K562 (cell line): ENCODE data around the gene POLRMT. TPM values are rescaled to one million over a fixed set of nuclear protein-coding genes. Genes with fewer than 3 reads are reported as not detected.

Source experiments
- ATAC-seq: fragments of 200-7000 bp; cut with Tn5 transposase; 3 replicates; pipeline ENCODE4 v1.9.1; 2020; ENCODE audit warnings: moderate library complexity
- BruUV-seq: library from RNA; stranded (reverse); fragments of 400-500 nt; replicated peaks from 2 replicates; lab custom pipeline; 2021; lab: Mats Ljungman, UMichigan
- CTCF ChIA-PET: fragments of 300-600 bp; formaldehyde crosslinking; extraction: SDS; loops from one replicate; lab custom pipeline; 2021; ENCODE audit warnings: low intra/inter-chr PET ratio; lab: Yijun Ruan, JAX
- POLR2A ChIA-PET: fragments of 300-600, 350-650 bp; sonication (Branson Sonifier 250); formaldehyde crosslinking; extraction: SDS; loops from one replicate; lab custom pipeline; 2021; ENCODE audit warnings: antibody characterized with exemption, inconsistent platforms; lab: Yijun Ruan, JAX
- DNase-seq, 4 experiments: peaks; one replicate each; pipeline versions ENCODE4 v3.0.0 to v3.0.0-alpha.2; 2011 to 2018; ENCODE audit warnings: low spot score in 3 of 4, mixed read lengths in 3 of 4; ENCODE audit errors: extremely low read depth in 1 of 4
- FAIRE-seq: peaks from 2 replicates; lab custom pipeline; 2011; peaks lifted over from hg19 to GRCh38; lab: Jason Lieb, UNC
- H2AFZ ChIP-seq: 2 replicates; pipeline ENCODE4 v1.6.0; 2011; ENCODE audit warnings: low read depth, low read length, control low read depth, inconsistent platforms
- H3K27ac ChIP-seq: fragments of 200-600 bp; 3 replicates; pipeline ENCODE4 v1.8.0; 2011; ENCODE audit warnings: low read depth, mild to moderate bottlenecking, control low read depth, inconsistent platforms, low read length, moderate library complexity, mixed read lengths; ENCODE audit errors: extremely low read depth
- H3K27me3 ChIP-seq, 2 experiments: fragments of 300-600 bp in 1 of 2; 2 replicates in 1 of 2; 3 replicates in 1 of 2; pipeline versions ENCODE4 v1.6.0 to v1.8.0; 2011; ENCODE audit warnings: inconsistent platforms in 2 of 2, low read length in 2 of 2, mild to moderate bottlenecking in 1 of 2, mixed read lengths in 1 of 2, moderate library complexity in 1 of 2; ENCODE audit not compliant: control insufficient read depth in 2 of 2, insufficient read depth in 2 of 2
- H3K36me3 ChIP-seq: fragments of 300-600 bp; 3 replicates; pipeline ENCODE4 v1.8.0; 2011; ENCODE audit warnings: mild to moderate bottlenecking, low read length, inconsistent platforms; ENCODE audit not compliant: control insufficient read depth, insufficient read depth
- H3K4me1 ChIP-seq, 2 experiments: fragments of 200-600 bp in 1 of 2; replicated peaks in 1 of 2; 2 replicates in 1 of 2; 3 replicates in 1 of 2; pipeline versions ENCODE4 v1.5.1 to v1.8.0; 2011; ENCODE audit warnings: inconsistent platforms in 2 of 2, low read length in 2 of 2, mild to moderate bottlenecking in 1 of 2, mixed read lengths in 1 of 2, moderate library complexity in 1 of 2; ENCODE audit not compliant: control insufficient read depth in 2 of 2, insufficient read depth in 2 of 2
- H3K4me2 ChIP-seq: 2 replicates; pipeline ENCODE4 v1.6.1; 2011; ENCODE audit warnings: low read length, control low read depth, inconsistent platforms, mixed read lengths; ENCODE audit not compliant: insufficient read depth
- H3K4me3 ChIP-seq: fragments of 200-600 bp; sonication (generic), shearing (Covaris generic); 2 replicates; pipeline ENCODE4 v1.5.1; 2016; ENCODE audit warnings: control low read depth, inconsistent platforms
- H3K79me2 ChIP-seq: fragments of 200-600 bp; 3 replicates; pipeline ENCODE4 v1.8.0; 2011; ENCODE audit warnings: low read length, inconsistent platforms; ENCODE audit not compliant: control insufficient read depth, insufficient read depth
- H3K9ac ChIP-seq, 2 experiments: 2 replicates each; pipeline versions ENCODE4 v1.6.0 to v1.6.1; 2011; ENCODE audit warnings: low read depth in 2 of 2, low read length in 2 of 2, control low read depth in 1 of 2, inconsistent platforms in 1 of 2, mild to moderate bottlenecking in 1 of 2, mixed read lengths in 1 of 2; ENCODE audit not compliant: insufficient read depth in 1 of 2
- H3K9me1 ChIP-seq: one replicate; pipeline ENCODE4 v1.6.0; 2011; ENCODE audit warnings: inconsistent platforms, mild to moderate bottlenecking, low read length, moderate library complexity; ENCODE audit not compliant: control insufficient read depth, insufficient read depth
- H3K9me3 ChIP-seq: replicated peaks from 2 replicates; pipeline ENCODE4 v1.5.1; 2011; ENCODE audit warnings: low read depth, low read length, inconsistent platforms; ENCODE audit not compliant: control insufficient read depth, insufficient read depth
- H4K20me1 ChIP-seq: replicated peaks from 2 replicates; pipeline ENCODE4 v1.6.1; 2011; ENCODE audit warnings: low read length, inconsistent platforms, mixed read lengths; ENCODE audit not compliant: control insufficient read depth, insufficient read depth
- BMI1 ChIP-seq: fragments of 150-350 bp; IDR thresholded peaks from 2 replicates; pipeline ENCODE4 v1.6.1; 2014; ENCODE audit warnings: low read length
- MXI1 ChIP-seq: IDR thresholded peaks from 2 replicates; pipeline ENCODE4 v1.6.1; 2011; ENCODE audit warnings: low read depth, mild to moderate bottlenecking, improper control_type of control experiment, low read length
- POLR2G ChIP-seq: fragments of 200-400 bp; formaldehyde crosslinking; IDR thresholded peaks from 2 replicates; pipeline ENCODE4 v1.6.1; 2017; ENCODE audit warnings: low read depth, mild to moderate bottlenecking, antibody characterized with exemption, low read length, moderate library complexity
- RBFOX2 ChIP-seq: fragments of 200-400 bp; formaldehyde crosslinking; IDR thresholded peaks from 2 replicates; pipeline ENCODE4 v1.6.1; 2017; ENCODE audit warnings: low read depth, mild to moderate bottlenecking, low read length, moderate library complexity
- RBM17 ChIP-seq: fragments of 200-400 bp; formaldehyde crosslinking; IDR thresholded peaks from 2 replicates; pipeline ENCODE4 v1.6.1; 2017; ENCODE audit warnings: low read depth, mild to moderate bottlenecking, low read length, borderline replicate concordance
- ZNF212 ChIP-seq: fragments of 450-650 bp; formaldehyde crosslinking; IDR thresholded peaks from 2 replicates; pipeline ENCODE4 v1.4.0; 2020; ENCODE audit warnings: mild to moderate bottlenecking
- ZNF766 ChIP-seq: fragments of 200-800 bp; sonication (Bioruptor generic); conservative IDR thresholded peaks from 2 replicates; pipeline ENCODE4 v1.6.1; 2016; ENCODE audit warnings: missing genetic modification characterization, missing compliant biosample characterization
- WGBS: fragments of 100-300 bp; shearing (Covaris generic); methylation state at CpG from one replicate; pipeline ENCODE4 v1.1.6; 2016; ENCODE audit warnings: low coverage, mixed read lengths; ENCODE audit not compliant: insufficient coverage; ENCODE audit errors: missing lambda C conversion rate; 5-methylcytosine and 5-hydroxymethylcytosine counted together
- in situ Hi-C: fragments of 300-500 bp; cut with MboI; formaldehyde crosslinking; loops from 4 replicates; pipeline ENCODE4 v1.15.0; 2018; ENCODE audit warnings: inconsistent platforms, mixed read lengths
- intact Hi-C: fragments of 100-400 bp; cut with micrococcal nuclease; formaldehyde crosslinking; loops from 2 replicates; pipeline ENCODE4 v1.14.2; 2022
- polyA plus RNA-seq, 8 experiments: library from polyadenylated mRNA; depleted of rRNA in 4 of 8; stranded (reverse) in 5 of 8; unstranded in 3 of 8; fragments of >200 nt; fragmentation: Nextera tagmentation in 2 of 8; fragmentation: Illumina TruSeq in 1 of 8; extraction: Ambion mirVana in 2 of 8; extraction: Trizol in 1 of 8; gene quantifications; 2 replicates each; pipeline versions ENCODE4 v1.2.1 to v1.2.3, GENCODE V29; 2011 to 2014; ENCODE audit warnings: inconsistent platforms in 1 of 8, missing spikeins in 1 of 8
- total RNA-seq, 7 experiments: library from RNA; depleted of rRNA in 6 of 7; stranded (reverse); fragments of >200 nt in 6 of 7; fragmentation: Illumina TruSeq in 2 of 7; extraction: Trizol in 2 of 7; gene quantifications; 2 replicates each; pipeline versions ENCODE4 v1.2.1 to v1.2.3, GENCODE V29; 2011 to 2021; ENCODE audit warnings: low replicate concordance in 1 of 7
- TF ChIP-seq, protein P1 (sequence below): IDR thresholded peaks from 3 replicates; pipeline ENCODE4 v1.6.1; 2011; ENCODE audit warnings: borderline replicate concordance, mild to moderate bottlenecking, moderate library complexity; ENCODE audit not compliant: insufficient read length; ENCODE audit errors: extremely low read depth
- TF ChIP-seq, protein P2 (sequence below), 2 experiments: fragments of 450-650 bp in 1 of 2; IDR thresholded peaks; 2 replicates each; pipeline ENCODE4 v1.6.1; 2011 to 2017; ENCODE audit warnings: low read depth in 2 of 2, antibody characterized with exemption in 1 of 2, borderline replicate concordance in 1 of 2, low read length in 1 of 2, mild to moderate bottlenecking in 1 of 2, mixed read lengths in 1 of 2; ENCODE audit not compliant: control insufficient read depth in 1 of 2
- TF ChIP-seq, protein P3 (sequence below): fragments of 250-450 bp; sonication (Bioruptor Pico); IDR thresholded peaks from 2 replicates; pipeline ENCODE4 v1.4.0; 2020; ENCODE audit warnings: mild to moderate bottlenecking

Gene POLRMT
- total and polyA plus RNA-seq, 9 of the 15 experiments (the other 6 are each of a cell fraction or from before 2014, with no cell fraction given), result 30.3 to 144 (median 68.0) TPM

DNA sequence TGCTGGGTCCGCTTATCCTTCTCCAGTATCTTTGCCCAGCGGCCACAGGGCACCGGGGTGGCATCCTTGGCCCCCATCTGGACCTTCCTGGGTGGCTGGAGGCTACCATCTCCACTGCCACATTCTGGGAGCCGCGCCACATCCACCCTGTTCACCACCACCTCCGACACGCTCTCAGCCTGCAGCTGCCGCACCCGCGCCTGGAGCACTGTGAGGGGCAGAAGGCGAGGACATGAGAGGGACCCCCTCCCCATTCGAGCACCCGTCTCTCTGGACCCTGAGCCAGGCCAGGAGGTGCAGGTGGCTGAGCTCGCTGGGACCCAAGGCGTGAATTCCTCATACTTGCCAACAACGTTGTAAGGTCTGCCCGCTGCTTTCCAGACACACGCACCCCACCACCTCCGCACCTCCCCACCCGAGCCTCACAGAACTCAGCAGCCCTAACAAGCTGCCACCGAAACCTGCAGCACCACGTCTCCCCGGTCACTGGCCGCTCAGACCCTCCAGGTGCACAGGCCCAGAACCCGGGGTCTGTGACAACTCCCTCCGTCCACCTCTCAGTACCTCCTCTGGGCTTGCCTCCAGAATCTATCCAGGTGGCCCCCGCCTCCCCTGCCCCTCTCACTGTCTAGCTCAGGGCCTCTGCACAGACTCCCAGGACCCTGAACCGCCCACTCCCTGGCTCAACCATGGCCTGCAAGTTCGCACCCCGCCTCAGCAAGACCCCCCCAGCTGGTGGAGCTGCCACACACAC lies 3.2 kb downstream of the POLRMT start:
- BruUV-seq, result no TSS peak
- in situ Hi-C loops (no loop called here), intact Hi-C loops (no loop called here)
- 94% methylated on average over 23 of the region's 30 CpGs for WGBS
- ChIA-PET CTCF (no interaction called here), POLR2A (no interaction called here)
- Histone ChIP-seq H3K4me1 (peaks cover 0 to 51% of the 10 kb centered on the region in 2 experiments; a peak in 4 of 5 replicates), H3K9ac (peak overlapping the region in 1 of 2 experiments; percentile 26; a peak in 1 of 4 replicates), H3K4me3 (no peak overlapping the region), H3K36me3 (peaks cover 56% of the 10 kb centered on the region; the same call in 2 of the 3 replicates), H3K9me3 (no peaks in the 10 kb centered on the region), H3K9me1 (no peaks in the 10 kb centered on the region), H3K27me3 (no peaks in the 10 kb centered on the region), H3K79me2 (peaks cover 50% of the 10 kb centered on the region), H3K27ac (no peak overlapping the region), H4K20me1 (no peaks in the 10 kb centered on the region), H3K4me2 (no peak overlapping the region), H2AFZ (no peak overlapping the region)
- ATAC-seq (no peak), FAIRE-seq (no peak), DNase-seq (no peak)
- TF ChIP-seq RBM17, result no peak
- TF ChIP-seq BMI1, result no peak
- TF ChIP-seq, protein P1, sequence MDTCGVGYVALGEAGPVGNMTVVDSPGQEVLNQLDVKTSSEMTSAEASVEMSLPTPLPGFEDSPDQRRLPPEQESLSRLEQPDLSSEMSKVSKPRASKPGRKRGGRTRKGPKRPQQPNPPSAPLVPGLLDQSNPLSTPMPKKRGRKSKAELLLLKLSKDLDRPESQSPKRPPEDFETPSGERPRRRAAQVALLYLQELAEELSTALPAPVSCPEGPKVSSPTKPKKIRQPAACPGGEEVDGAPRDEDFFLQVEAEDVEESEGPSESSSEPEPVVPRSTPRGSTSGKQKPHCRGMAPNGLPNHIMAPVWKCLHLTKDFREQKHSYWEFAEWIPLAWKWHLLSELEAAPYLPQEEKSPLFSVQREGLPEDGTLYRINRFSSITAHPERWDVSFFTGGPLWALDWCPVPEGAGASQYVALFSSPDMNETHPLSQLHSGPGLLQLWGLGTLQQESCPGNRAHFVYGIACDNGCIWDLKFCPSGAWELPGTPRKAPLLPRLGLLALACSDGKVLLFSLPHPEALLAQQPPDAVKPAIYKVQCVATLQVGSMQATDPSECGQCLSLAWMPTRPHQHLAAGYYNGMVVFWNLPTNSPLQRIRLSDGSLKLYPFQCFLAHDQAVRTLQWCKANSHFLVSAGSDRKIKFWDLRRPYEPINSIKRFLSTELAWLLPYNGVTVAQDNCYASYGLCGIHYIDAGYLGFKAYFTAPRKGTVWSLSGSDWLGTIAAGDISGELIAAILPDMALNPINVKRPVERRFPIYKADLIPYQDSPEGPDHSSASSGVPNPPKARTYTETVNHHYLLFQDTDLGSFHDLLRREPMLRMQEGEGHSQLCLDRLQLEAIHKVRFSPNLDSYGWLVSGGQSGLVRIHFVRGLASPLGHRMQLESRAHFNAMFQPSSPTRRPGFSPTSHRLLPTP, result no peak
- no peak for TF ChIP-seq MXI1
- peak; percentile 35; the same call in 1 of the 2 replicates for TF ChIP-seq RBFOX2
- no peak for TF ChIP-seq ZNF212
- TF ChIP-seq ZNF766, result no peak
- TF ChIP-seq, protein P2, sequence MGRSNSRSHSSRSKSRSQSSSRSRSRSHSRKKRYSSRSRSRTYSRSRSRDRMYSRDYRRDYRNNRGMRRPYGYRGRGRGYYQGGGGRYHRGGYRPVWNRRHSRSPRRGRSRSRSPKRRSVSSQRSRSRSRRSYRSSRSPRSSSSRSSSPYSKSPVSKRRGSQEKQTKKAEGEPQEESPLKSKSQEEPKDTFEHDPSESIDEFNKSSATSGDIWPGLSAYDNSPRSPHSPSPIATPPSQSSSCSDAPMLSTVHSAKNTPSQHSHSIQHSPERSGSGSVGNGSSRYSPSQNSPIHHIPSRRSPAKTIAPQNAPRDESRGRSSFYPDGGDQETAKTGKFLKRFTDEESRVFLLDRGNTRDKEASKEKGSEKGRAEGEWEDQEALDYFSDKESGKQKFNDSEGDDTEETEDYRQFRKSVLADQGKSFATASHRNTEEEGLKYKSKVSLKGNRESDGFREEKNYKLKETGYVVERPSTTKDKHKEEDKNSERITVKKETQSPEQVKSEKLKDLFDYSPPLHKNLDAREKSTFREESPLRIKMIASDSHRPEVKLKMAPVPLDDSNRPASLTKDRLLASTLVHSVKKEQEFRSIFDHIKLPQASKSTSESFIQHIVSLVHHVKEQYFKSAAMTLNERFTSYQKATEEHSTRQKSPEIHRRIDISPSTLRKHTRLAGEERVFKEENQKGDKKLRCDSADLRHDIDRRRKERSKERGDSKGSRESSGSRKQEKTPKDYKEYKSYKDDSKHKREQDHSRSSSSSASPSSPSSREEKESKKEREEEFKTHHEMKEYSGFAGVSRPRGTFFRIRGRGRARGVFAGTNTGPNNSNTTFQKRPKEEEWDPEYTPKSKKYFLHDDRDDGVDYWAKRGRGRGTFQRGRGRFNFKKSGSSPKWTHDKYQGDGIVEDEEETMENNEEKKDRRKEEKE (IDR thresholded peaks at IDR 0.05; ENCODE audit: borderline replicate concordance in 1 of 2, control insufficient read depth in 1 of 2, low read depth in 2 of 2, low read length in 1 of 2), result no peak
- peak; percentile 36; the same call in 1 of the 2 replicates for TF ChIP-seq POLR2G
- TF ChIP-seq, protein P3, sequence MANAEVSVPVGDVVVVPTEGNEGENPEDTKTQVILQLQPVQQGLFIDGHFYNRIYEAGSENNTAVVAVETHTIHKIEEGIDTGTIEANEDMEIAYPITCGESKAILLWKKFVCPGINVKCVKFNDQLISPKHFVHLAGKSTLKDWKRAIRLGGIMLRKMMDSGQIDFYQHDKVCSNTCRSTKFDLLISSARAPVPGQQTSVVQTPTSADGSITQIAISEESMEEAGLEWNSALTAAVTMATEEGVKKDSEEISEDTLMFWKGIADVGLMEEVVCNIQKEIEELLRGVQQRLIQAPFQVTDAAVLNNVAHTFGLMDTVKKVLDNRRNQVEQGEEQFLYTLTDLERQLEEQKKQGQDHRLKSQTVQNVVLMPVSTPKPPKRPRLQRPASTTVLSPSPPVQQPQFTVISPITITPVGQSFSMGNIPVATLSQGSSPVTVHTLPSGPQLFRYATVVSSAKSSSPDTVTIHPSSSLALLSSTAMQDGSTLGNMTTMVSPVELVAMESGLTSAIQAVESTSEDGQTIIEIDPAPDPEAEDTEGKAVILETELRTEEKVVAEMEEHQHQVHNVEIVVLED (CRISPR knock-in tag), result no peak
